ENCODE data around the gene DGUOK. TPM values are rescaled to one million over a fixed set of nuclear protein-coding genes. Genes with fewer than 3 reads are reported as not detected.

DGUOK gene
- total and polyA plus RNA-seq, 10 of the 15 experiments (the other 5 are each of a cell fraction or from before 2014, with no cell fraction given): 64.4 to 234 (median 91.4) TPM

DNA sequence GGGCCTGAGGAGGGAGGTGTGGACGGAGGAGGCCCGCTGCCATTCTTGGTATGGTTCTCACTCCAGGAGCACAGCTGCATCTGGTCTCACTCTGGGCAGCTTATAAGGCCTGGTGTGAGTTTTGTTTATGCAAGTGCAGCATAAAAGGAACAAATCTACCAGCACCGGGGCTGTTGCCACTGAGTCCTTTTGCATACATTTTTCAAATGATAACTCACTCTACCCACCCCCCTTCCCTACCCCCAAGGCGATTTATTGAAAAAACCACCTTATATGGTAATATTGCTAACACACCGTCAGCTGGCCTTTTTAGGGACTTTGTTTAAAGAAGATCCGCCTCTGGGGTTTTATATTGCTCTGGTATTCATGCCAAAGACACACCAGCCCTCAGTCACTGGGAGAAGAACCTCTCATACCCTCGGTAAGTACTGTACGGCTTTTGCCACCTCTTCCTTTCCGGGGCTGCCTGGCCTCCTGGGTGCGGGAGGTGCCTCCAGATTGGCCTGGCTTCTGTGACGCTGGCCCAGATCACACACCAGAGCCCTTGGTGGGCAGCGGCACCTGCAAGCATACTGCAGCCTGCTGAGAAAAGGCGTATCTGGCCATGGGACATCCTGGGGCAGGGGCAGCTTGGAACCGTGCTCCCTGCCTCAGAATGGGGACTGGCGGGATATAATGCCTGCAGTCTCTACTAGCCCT is 33.9 kb upstream of the DGUOK start, which contains the start of gene ACTG2 (continued):
- TF ChIP-seq KLF5 (IDR thresholded peaks at IDR 0.05; ENCODE audit: partially characterized antibody): no peak
- no peak for TF ChIP-seq DPF2 (IDR thresholded peaks at IDR 0.05)

DNA sequence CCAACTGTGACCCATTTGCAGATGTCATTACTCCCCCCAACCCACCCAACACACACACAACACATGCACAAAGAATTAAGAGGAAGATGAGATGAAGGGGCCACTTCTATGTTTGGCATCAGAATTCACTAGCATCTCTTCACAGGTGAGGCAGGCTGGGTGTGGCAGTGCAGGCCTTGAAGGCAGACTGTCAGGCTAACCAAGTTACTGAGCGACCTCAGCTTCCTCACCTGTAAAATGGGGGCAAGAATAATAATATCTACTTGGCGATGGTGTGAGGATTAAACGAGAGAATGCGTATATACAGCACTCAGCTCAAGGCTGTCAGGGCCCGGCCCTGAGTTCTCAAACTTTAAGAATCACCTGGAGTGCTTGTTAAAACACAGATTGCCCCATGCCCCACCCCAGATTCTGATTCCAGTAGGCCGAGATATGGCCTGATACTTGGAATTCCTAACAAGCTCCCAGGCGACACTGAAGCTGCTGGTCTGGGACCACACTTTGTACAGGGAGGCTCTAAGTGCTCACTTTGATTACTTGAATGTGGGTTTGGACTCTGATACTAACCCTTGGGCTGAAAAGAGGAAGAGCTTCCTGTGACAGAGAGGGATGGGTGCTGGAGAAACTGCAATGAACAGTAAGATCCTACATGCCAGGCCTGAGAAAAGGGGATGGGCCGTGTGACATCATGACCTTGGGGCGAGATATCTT is 32.8 kb upstream of the DGUOK start:
- H3K27ac ChIP-seq (ENCODE audit: control insufficient read depth, insufficient read depth): no peak overlapping the region
- FAIRE-seq (no peak), ATAC-seq (no peak), DNase-seq (ENCODE audit: low read depth, low spot score) (no peak)
- ChIA-PET RAD21 (ENCODE audit: unreplicated experiment) (no interaction called here), SMC1A (ENCODE audit: uncharacterized antibody, unreplicated experiment) (interaction anchor here (0.9 to 1.1 kb wide), 2 partner anchors 14 to 66 kb away, joined by 3 read pairs; no protein-coding TSS in a partner anchor), POLR2A (no interaction called here), CTCF (interaction anchor here (0.6 kb wide), 1 partner anchor 66 kb away, joined by 3 read pairs; no protein-coding TSS in a partner anchor)
- no peaks in the 10 kb centered on the region for H4K20me1 ChIP-seq (ENCODE audit: control insufficient read depth, insufficient read depth)
- H3K4me2 ChIP-seq (ENCODE audit: control insufficient read depth, insufficient read depth): no peak overlapping the region
- no TSS peak for BruUV-seq (replicated peaks)
- H3K36me3 ChIP-seq (ENCODE audit: control insufficient read depth in 2 of 2, insufficient read depth in 2 of 2, low read length in 1 of 2): no peaks in the 10 kb centered on the region
- no peak for TF ChIP-seq RBBP5 (conservative IDR thresholded peaks at IDR 0.05)
- TF ChIP-seq SPI1 (IDR thresholded peaks at IDR 0.05; ENCODE audit: borderline replicate concordance, insufficient read depth, low read depth, low read length): peak; percentile 33; the same call in 1 of the 2 replicates
- H2AFZ ChIP-seq (ENCODE audit: control insufficient read depth, low read depth, low read length): no peak overlapping the region
- in situ Hi-C loops (cut with MboI): no loop called here
- H3K4me3 ChIP-seq: no peak overlapping the region
- peaks cover 14% of the 10 kb centered on the region for H3K4me1 ChIP-seq (ENCODE audit: control insufficient read depth, insufficient read depth, low read length)
- intact Hi-C loops (cut with micrococcal nuclease; ENCODE audit: unreplicated experiment): no loop called here
- no peak overlapping the region for H3K9ac ChIP-seq (ENCODE audit: control insufficient read depth, insufficient read depth, low read length)
- H3K27me3 ChIP-seq (replicated peaks in 1 of 2; ENCODE audit: control insufficient read depth in 2 of 2, insufficient read depth in 2 of 2, low read length in 1 of 2): no peaks in the 10 kb centered on the region
- H3K9me3 ChIP-seq (replicated peaks; ENCODE audit: control insufficient read depth, insufficient read depth, low read length): no peaks in the 10 kb centered on the region
- no peaks in the 10 kb centered on the region for H3K79me2 ChIP-seq (ENCODE audit: control insufficient read depth, insufficient read depth, low read length)
- 74% methylated on average over 9 of the region's 9 CpGs for WGBS (ENCODE audit: insufficient coverage, insufficient replicate concordance, low lambda C conversion rate, missing lambda C conversion rate)

Measured in GM12878 (cell line).